Psoas muscle (tissue), 8 donors: ENCODE data around the gene NLGN4X. TPM values are rescaled to one million over a fixed set of nuclear protein-coding genes. Genes with fewer than 3 reads are reported as not detected.

Experiments
- ATAC-seq, 4 donors: fragments of 200-7000 bp; cut with Tn5 transposase; one replicate each; pipeline ENCODE4 v1.9.1; 2020; ENCODE audit warnings: moderate library complexity in 3 of 4, mild to moderate bottlenecking in 2 of 4
- DNase-seq, 2 donors: peaks; one replicate each; pipeline ENCODE4 v3.0.0-alpha.2; 2020
- H3K27ac ChIP-seq: fragments of 200-600 bp; one replicate; pipeline ENCODE4 v1.8.0; 2022
- H3K27me3 ChIP-seq, 3 donors: fragments of 200-600 bp in 1 of 3; one replicate each; pipeline versions ENCODE4 v1.6.1 to v1.8.0; 2013 to 2022; ENCODE audit warnings: low read length in 2 of 3, mild to moderate bottlenecking in 2 of 3, moderate library complexity in 1 of 3; ENCODE audit not compliant: insufficient read depth in 3 of 3
- H3K36me3 ChIP-seq, 2 donors: fragments of 200-600 bp in 1 of 2; one replicate each; pipeline versions ENCODE4 v1.6.1 to v1.8.0; 2013 to 2022; ENCODE audit warnings: low read depth in 1 of 2, mild to moderate bottlenecking in 1 of 2, moderate library complexity in 1 of 2; ENCODE audit not compliant: insufficient read depth in 1 of 2
- H3K4me1 ChIP-seq: fragments of 200-600 bp; one replicate; pipeline ENCODE4 v1.8.0; 2022
- H3K4me3 ChIP-seq: fragments of 200-600 bp; one replicate; pipeline ENCODE4 v1.8.0; 2022; ENCODE audit warnings: mild to moderate bottlenecking
- H3K9me3 ChIP-seq: fragments of 200-600 bp; one replicate; pipeline ENCODE4 v1.8.0; 2022
- WGBS, 3 donors: extraction: QIAGEN DNeasy Blood & Tissue Kit; methylation state at CpG; one replicate each; pipeline versions ENCODE4 v1.1.6 to v1.1.7; 2013; 5-methylcytosine and 5-hydroxymethylcytosine counted together
- intact Hi-C, 2 donors: fragments of 100-400 bp; cut with DNase I; formaldehyde crosslinking; loops; one replicate each; pipeline versions ENCODE4 v1.11.0 to v1.14.2; 2022
- polyA plus RNA-seq, 3 donors: library from polyadenylated mRNA; stranded (reverse); fragments of 200-250 nt; gene quantifications; one replicate each; pipeline ENCODE4 v1.2.3, GENCODE V29; 2013
- total RNA-seq, 4 donors: library from RNA; stranded (reverse); fragmentation: NEBNext Ultra II Directional in 2 of 4; extraction: Animal tissue kit (Norgen Biotek cat#: 25700) in 2 of 4; gene quantifications; one replicate each; pipeline versions ENCODE4 v1.2.1 to v1.2.4, GENCODE V29; 2021 to 2023
- TF ChIP-seq, protein P1 (sequence below): fragments of 200-600 bp; IDR thresholded peaks from one replicate; pipeline ENCODE4 v1.8.0; 2022; ENCODE audit warnings: antibody characterized with exemption
- donor health status: healthy with polysubstance abuse.
- donor health status: DM: no; HTN: no; CAD: no; lungs with moderate emphysema.
- donor health status: Bipolar disorder and iron deficiency.
- donor health status: healthy.
- donor health status: DM: yes; HTN: yes; CAD: no.
- donor health status: DM: no; HTN: no; CAD: no.
- donor health status: DM: no; HTN: no; CAD: no.
- donor health status: DM: yes; HTN: yes; CAD: no.

NLGN4X gene
- total and polyA plus RNA-seq, 7 donors: 0.05 to 0.59 (median 0.13) TPM

DNA sequence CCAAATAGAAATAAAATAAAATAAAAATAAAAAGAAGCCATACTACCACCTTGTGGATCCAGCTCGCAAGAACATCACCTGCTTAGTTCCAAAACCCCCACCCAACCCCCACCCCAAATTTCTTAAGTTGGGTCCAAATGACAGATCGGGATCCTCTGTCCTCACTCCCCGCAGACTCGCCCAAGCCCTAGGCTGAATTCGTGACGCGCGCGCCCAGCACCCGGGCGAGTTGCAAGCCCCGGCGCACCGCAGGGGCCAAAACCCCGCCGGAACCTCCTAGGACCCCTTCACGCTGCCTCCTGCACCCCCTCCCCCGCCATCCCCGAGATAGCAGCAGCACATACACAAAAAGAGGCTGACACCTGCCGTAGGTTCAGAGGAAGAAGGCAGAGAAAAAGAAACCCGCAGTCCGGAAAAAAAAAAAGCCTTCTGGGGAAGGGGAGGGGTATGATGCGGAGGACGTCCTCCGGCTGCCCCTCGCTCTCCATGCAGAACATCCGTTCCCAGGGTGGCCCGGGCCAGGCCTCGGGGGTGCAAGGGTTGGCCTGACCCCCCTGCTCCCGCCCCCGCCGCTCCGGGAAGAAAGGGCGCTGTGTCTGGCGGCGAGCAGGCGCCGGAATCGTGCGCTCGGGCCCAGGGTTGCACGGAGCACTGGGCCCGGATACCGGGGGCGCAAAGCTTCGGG is 2.6 kb downstream of the NLGN4X start:
- ATAC-seq: no peak
- TF ChIP-seq, protein P1, sequence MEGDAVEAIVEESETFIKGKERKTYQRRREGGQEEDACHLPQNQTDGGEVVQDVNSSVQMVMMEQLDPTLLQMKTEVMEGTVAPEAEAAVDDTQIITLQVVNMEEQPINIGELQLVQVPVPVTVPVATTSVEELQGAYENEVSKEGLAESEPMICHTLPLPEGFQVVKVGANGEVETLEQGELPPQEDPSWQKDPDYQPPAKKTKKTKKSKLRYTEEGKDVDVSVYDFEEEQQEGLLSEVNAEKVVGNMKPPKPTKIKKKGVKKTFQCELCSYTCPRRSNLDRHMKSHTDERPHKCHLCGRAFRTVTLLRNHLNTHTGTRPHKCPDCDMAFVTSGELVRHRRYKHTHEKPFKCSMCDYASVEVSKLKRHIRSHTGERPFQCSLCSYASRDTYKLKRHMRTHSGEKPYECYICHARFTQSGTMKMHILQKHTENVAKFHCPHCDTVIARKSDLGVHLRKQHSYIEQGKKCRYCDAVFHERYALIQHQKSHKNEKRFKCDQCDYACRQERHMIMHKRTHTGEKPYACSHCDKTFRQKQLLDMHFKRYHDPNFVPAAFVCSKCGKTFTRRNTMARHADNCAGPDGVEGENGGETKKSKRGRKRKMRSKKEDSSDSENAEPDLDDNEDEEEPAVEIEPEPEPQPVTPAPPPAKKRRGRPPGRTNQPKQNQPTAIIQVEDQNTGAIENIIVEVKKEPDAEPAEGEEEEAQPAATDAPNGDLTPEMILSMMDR: no peak
- DNase-seq: peak in 1 of 2 donors; percentile 11

DNA sequence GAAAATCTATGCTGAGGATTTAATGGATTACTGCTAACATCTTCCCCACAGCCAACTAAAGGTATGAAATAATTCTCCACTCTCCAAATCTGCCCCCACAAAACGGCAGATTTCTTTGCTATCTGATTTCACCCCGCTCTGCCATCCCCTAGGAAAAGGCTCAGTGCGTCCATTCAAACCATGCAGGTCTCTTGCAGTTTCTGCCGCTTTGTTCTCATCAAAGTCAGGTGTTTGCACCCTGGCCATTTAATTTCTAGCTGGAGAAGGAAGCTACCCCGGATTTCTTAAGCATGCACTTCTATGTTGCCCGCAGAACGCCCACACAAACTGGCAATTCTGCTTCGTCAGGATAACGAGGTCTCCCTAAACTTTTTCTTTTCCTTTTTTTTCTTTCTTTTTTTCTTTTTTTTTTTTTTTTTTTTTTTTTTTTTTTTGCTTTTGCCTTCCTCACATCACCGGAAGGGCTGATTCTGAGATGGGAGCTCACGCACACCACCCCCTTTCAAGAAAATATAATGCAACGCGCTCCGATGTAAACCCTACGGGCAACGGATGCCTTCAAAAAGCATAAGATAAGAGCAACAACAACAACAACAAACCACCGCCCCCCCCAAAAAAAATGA is 3.3 kb downstream of the NLGN4X start:
- 4 to 5% (median 4%) methylated on average over 17 of the region's 17 CpGs for WGBS, 3 donors
- TF ChIP-seq, protein P1: no peak
- intact Hi-C loops: no loop called here

More for the DNA sequence above, 2.6 kb downstream of the NLGN4X start:
- Histone ChIP-seq H3K27ac (no peak overlapping the region), H3K4me1 (no peaks in the 10 kb centered on the region), H3K4me3 (peak overlapping the region; percentile 46), H3K27me3 (peaks cover 0 to 52% (median 9%) of the 10 kb centered on the region in 3 donors), H3K36me3 (no peaks in the 10 kb centered on the region), H3K9me3 (no peaks in the 10 kb centered on the region)
- 0 to 1% (median 0%) methylated on average over 26 to 46 of the region's 46 CpGs for WGBS, 3 donors
- intact Hi-C loops: no loop called here

DNA sequence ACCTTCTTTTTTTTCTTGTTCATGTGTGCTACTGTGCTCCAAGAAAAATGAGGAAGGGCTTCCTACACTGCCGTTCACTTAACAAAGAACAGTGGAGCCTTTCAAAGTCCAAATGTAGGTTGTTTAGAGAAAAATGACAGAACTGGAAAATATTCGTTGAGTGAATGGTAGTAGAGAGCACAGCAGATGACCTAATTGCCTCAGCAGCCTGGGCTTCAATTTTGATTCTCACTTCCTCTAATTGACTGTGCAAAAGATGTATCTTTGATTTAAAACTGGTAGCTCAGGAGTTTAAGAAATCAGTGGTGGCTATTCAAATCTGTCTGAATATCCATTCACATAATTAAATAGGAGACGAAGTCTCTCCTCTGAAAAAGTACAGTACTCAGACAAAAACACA is 5.2 kb downstream of the NLGN4X start:
- Histone ChIP-seq H3K4me3 (no peak overlapping the region), H3K27me3 (peaks cover 0 to 38% (median 9%) of the 10 kb centered on the region in 3 donors), H3K9me3 (no peaks in the 10 kb centered on the region), H3K36me3 (no peaks in the 10 kb centered on the region), H3K27ac (no peak overlapping the region), H3K4me1 (no peaks in the 10 kb centered on the region)
- 49 to 61% (median 50%) methylated on average over 3 of the region's 3 CpGs for WGBS, 3 donors
- intact Hi-C loops: no loop called here
- TF ChIP-seq, protein P1: no peak
- DNase-seq: no peak
- ATAC-seq: no peak

More for the DNA sequence above, 3.3 kb downstream of the NLGN4X start:
- no peaks in the 10 kb centered on the region for H3K4me1 ChIP-seq
- no peaks in the 10 kb centered on the region for H3K9me3 ChIP-seq
- ATAC-seq: no peak
- H3K4me3 ChIP-seq: no peak overlapping the region
- peaks cover 0 to 52% (median 9%) of the 10 kb centered on the region in 3 donors for H3K27me3 ChIP-seq
- H3K27ac ChIP-seq: no peak overlapping the region
- H3K36me3 ChIP-seq: no peaks in the 10 kb centered on the region
- DNase-seq: no peak

DNA sequence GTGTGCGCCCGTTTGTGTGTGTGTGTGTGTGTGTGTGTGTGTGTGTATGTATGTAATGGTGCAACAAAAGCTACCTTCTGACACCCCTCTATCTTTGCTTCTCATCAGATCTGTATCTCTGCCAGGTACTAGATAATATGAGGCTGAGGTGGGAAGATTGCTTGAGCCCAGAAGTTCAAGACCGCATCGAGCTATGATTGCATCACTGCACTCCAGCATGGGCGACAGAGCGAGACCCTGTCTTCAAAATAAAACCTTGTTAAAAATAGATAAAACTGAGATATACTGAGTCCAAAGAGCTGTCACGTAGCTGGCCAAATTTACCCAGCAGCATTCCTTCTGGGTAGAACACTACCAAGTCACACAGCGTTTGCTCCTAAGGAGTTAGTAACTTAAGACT is 18.4 kb downstream of the NLGN4X start:
- TF ChIP-seq, protein P1: no peak
- intact Hi-C loops: no loop called here
- H3K36me3 ChIP-seq: no peaks in the 10 kb centered on the region
- no peak overlapping the region for H3K4me3 ChIP-seq
- H3K27me3 ChIP-seq: no peaks in the 10 kb centered on the region
- ATAC-seq: no peak
- H3K4me1 ChIP-seq: no peaks in the 10 kb centered on the region
- no peak for DNase-seq
- WGBS, 3 donors: 80 to 94% (median 92%) methylated on average over 8 of the region's 8 CpGs
- no peak overlapping the region for H3K27ac ChIP-seq
- H3K9me3 ChIP-seq: no peaks in the 10 kb centered on the region
